NB4 (cell line): ENCODE data around the gene RCN1.

ENCODE experiments used
- CTCF ChIP-seq: IDR thresholded peaks from one replicate; pipeline ENCODE4 v1.5.1; 2012; ENCODE audit warnings: low read depth, low read length
- MAX ChIP-seq: IDR thresholded peaks from 2 replicates; pipeline ENCODE4 v1.6.1; 2011; ENCODE audit warnings: low read depth, low read length
- MYC ChIP-seq: IDR thresholded peaks from 2 replicates; pipeline ENCODE4 v1.6.1; 2011; ENCODE audit warnings: low read depth, low read length
- POLR2A ChIP-seq: IDR thresholded peaks from 2 replicates; pipeline ENCODE4 v1.6.1; 2011; ENCODE audit warnings: mild to moderate bottlenecking; ENCODE audit not compliant: insufficient read length; ENCODE audit errors: extremely low read depth

GRCh38 chr11:32103941-32104340, 13.1 kb downstream of the RCN1 start:
- no peak for TF ChIP-seq POLR2A
- no peak for TF ChIP-seq CTCF
- TF ChIP-seq MAX = no peak
- TF ChIP-seq MYC = no peak
